IPS-18c (cell line): ENCODE measurements around the gene C16orf90.
A peak's percentile ranks its signal among the peaks of the same experiment; 100 is the strongest.

Source experiments
- H3K4me3 ChIP-seq: 2 replicates; pipeline ENCODE4 v1.7.0; 2013; ENCODE audit warnings: low read depth, mild to moderate bottlenecking, low read length, moderate library complexity; ENCODE audit not compliant: insufficient read depth
- H3K9me3 ChIP-seq: one replicate; pipeline ENCODE4 v1.6.1; 2013; ENCODE audit warnings: mild to moderate bottlenecking, low read length, moderate library complexity; ENCODE audit not compliant: control insufficient read depth, insufficient read depth

The C16orf90 gene

DNA sequence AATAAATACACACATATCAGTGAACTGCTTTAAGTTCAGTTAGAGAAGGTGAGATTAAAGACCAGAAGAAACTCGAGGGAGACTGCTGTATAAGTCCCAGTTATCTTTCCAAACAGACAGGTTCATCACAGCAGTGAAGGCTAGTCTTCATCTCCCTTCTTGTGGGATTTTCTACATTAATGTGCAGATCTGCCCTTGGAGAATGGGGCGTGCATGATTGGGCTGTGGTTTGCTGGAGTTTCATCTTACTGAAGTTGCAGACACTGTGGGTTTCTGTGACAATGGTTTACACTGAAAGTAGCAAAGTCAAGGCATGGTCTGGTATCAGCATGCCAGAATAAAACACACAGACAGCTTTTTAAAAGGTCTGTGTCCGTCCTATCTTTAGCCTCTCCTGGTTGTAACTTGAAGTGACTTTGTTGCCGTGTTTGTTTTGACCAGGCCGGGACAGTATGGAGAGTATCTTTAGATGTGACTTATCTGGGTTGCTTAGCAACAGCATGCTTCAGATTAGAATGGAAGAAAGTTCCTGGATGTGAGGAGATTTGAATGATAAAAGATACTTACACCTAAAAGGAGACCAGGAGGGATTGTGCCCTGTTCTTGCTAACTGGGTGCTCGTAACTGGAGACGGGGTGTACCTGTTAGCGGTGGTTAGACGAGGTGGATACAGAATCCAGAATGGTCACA lies 35.7 kb downstream of the C16orf90 start:
- Histone ChIP-seq H3K4me3 (peak overlapping the region; percentile 15; the same call in 1 of the 2 replicates), H3K9me3 (no peaks in the 10 kb centered on the region)

DNA sequence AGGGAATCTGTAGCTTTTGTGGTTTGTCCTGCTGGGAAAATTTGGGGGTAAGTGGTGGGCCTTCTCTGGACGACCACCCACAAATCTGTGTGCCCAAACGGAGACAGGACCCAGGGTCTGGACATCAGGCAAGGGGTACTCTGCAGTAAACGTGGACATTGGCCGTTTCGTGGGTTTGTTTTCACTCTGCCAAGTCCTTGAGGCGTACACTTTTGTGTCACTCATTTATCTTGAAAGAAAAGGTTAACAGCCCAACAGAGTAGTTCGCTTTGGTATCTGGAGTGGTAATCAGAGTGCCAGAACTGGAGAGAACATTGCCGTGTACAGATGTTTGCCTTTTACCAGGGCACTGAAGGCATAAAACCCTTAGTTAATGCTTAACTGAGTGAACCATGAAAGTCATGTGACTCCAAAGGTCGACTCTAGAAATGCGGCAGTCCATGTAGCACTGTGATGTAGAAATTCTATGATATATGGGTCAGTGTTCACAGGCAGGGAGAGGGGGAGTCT lies 36.4 kb downstream of the C16orf90 start:
- no peaks in the 10 kb centered on the region for H3K9me3 ChIP-seq
- H3K4me3 ChIP-seq: peak overlapping the region; percentile 85

DNA sequence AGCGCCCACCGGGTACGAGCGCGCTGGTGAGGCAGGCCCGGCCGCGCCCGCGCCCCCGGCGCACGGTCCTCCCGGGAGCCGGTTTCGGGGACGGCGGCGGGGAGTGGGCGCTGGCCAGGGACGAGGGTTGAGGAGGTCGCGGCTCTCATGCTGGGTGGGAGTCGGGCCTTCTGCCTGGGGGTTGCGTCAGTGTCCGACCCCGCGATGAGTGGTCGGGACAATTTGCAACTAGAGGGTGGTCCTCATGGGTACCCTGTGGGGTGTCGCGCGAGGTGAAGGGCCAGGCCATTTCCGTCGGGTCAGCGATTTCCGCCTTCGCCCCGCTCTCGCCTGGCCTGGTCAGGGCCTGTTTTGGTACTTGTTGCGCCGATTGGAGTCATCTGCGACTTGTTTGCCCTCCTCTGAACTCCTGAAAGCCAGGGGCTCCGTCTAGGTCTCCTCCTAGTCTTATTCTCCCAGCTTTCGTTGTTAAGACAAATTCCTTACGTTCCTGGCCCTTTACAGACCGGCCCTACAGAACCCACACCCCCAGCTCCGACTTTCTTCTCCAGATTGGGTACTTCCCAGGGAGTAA lies 36.9 kb downstream of the C16orf90 start:
- Histone ChIP-seq H3K4me3 (peak overlapping the region; percentile 85), H3K9me3 (no peaks in the 10 kb centered on the region)

DNA sequence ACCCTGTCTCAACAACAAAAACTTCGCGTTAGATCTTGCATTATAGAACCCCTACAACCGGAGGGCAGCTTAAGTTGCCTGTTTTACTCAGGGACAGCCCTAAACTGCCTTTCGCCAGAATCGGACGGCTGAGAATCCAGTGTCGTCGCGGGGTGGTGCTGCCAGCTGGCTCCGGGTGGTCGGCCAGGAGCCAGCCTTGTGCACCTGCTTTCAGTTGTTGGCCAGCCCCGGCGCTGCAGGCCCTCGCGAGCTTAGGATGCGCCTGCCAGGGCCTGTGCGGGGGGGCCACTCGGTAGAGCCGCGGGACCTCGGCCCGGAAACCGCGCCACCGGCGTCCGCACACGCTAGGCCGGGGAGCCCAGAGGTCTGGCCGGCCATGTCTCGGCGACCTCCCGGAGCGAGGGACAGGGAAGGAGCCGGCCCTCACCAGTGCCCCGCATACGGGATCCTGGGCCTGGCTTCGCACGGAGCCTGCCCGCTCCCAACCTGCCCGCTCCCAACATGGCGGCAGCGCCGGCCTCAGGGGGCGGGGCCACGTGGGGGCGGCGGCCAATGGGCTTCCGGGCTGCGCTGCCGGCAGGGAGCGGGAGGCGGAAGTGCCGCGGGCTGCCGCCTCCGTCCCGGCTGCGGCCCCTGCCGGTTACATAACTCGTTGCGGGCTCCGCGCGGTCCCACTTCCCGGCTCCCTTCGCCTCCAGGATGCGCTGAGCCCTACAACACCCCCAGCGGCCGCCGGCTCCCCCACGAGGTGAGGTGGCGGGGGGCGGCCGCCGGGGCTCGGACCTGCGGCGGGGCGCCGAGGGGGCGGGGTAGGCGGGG lies 37.6 kb downstream of the C16orf90 start:
- Histone ChIP-seq H3K4me3 (peak overlapping the region; percentile 85), H3K9me3 (no peaks in the 10 kb centered on the region)

DNA sequence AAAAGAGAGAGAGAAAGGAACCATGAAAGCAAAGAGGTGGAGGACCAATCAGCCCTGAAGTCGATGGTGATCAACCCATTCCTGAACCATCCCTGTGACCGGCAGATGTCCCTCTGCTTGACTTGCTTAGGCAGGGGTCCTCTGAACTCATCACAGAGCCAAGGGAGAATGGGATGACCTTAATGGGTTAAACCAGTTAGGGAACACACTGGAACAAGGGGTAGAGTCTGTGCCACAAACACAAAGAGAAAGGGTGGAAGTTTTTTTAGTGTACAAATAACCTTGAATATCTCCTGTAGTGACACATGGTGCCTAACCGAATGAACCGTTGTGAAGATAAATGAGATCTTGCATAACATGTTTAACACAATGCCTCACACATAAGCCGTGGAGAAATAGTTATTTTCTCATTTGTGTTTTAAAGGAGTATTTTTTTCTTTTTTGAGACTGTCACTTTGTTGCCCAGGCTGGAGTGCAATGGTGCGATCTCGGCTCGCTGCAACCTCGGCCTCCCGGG lies 40.6 kb downstream of the C16orf90 start:
- Histone ChIP-seq H3K9me3 (no peaks in the 10 kb centered on the region), H3K4me3 (no peak overlapping the region)

DNA sequence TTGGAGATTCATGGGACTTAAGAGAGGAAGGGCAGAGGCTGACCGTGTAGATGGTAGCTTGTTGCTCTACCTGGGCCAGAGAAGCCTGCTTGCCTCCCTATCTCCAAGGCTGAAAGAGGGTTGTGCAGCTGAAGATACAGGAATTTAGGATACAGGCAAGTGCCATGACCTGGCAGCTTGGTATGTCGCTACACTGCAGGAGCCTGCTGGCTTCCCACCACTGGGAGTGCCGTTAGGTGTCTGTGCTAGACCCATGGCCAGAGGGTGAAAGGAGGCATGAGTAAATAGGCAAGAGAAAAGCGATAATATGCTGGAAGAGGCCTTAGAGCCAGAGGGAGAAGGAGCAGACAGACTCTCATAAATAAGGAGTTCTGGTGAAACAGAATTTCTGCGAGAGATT lies 41.2 kb downstream of the C16orf90 start:
- H3K9me3 ChIP-seq: no peaks in the 10 kb centered on the region

DNA sequence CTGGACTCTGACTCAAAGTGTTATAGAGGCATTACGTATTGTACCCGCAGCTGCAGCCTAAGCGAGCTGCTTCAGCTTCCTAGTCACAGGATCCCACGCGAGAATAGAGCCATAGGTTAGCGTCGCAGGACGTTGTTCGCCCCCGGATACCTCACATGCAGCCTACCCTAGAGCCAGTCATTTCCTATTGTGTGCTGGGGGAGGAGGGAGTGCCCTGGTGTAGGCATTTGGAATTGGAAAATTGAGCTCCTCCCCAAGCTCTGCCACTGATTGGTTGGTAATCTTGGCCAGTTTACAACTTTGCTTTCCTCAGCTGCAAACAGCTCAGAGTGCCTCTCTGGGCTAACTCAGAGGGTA lies 51.3 kb downstream of the C16orf90 start:
- Histone ChIP-seq H3K4me3 (peak overlapping the region; percentile 52), H3K9me3 (no peaks in the 10 kb centered on the region)

More for the DNA sequence above, 41.2 kb downstream of the C16orf90 start:
- no peak overlapping the region for H3K4me3 ChIP-seq
